Suppressor macrophage treated with lipopolysaccharide for 4 hours (primary cell): ENCODE data around the gene HCFC2.

Experiments used
- DNase-seq: peaks from one replicate; pipeline ENCODE4 v3.0.0-alpha.2; 2020

Gene HCFC2

DNA sequence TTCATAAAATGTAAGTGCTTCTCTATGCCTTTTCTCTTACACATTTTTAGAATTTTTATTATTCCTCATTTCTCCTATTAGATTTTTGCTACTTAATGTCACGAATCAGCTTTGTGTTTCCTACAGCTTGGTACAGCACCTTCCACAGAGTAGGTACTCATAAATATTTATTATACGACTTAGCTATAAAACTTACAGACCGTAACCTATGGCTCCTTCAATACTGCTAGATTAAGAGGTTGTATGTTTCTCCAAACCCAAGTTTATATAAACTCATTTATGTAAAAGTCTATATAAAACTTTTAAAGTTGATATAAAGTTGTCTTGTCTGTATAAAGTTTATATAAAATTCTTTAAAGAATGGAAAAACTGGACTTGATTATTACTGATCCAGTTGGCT lies 62.2 kb downstream of the HCFC2 start:
- no peak for DNase-seq

DNA sequence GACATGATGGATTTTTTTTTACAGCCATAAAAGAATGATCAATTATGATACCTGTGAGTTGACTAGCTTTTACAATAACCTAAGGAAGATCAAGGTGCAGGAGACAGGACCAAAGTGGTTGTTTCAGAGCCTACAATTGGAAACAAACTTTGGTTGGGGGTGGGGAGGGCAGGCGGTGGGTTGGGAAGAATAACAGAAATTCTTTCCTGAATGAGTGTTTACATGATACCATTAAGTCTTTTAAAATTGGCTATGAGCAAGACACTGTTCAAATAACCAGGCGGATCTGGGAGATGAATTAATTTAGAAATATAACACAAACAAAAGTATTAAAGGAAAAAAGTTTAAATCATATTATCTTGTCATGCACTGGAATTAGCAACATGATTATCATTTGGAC lies 66.4 kb downstream of the HCFC2 start:
- no peak for DNase-seq

DNA sequence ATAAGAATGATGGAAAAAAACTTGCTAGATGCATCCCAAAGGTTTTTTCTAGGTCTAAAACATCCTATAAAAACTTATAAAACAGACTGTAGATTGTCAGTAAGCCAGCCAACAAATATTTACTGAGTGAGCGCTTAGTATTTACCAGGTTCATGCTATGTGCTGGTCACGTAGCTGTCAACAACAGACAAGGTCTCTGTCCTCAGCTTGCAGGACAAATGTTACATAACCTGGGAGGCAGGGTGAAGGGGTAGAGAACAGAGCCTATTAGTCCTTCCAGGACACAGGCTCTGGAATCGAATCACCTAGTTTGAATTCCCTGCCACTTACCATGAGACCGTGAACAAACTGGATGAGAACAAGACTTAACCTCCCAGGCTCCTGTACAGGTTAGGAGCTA lies 67.3 kb downstream of the HCFC2 start:
- DNase-seq = no peak

GRCh38 chr12:104132351-104132956 lies 68.1 kb downstream of the HCFC2 start:
- no peak for DNase-seq

- DNase-seq = no peak
These were observed 69.0 kb downstream of the HCFC2 start for GRCh38 chr12:104133321-104133720.

- no peak for DNase-seq
These were observed 69.5 kb downstream of the HCFC2 start for GRCh38 chr12:104133866-104134265.

DNA sequence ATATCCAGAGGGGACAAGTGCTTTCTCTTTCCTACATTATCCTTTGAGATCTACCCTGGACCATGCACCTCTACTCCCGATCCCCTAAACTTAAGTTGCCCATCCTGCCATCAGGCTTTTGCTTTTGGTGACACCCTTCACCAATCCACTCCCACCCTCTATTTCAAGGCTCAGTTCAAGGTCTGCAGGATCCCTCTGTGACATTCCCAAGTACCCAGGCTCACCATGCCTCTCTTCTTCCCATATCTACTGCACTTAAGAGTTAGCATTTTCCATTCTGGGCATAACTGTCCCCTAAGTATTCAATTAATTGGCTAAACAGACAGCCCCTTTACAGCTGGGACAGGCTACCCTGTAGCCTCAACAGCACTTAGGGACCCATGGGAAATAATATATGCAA lies 70.6 kb downstream of the HCFC2 start:
- no peak for DNase-seq

GRCh38 chr12:104136577-104136976 lies 72.2 kb downstream of the HCFC2 start:
- no peak for DNase-seq

GRCh38 chr12:104137001-104137901 lies 72.9 kb downstream of the HCFC2 start:
- DNase-seq = peak; percentile 16

- DNase-seq = peak; percentile 97
These were observed 73.8 kb downstream of the HCFC2 start, which contains the start of gene NFYB for GRCh38 chr12:104137902-104138796. TSS of gene NFYB (minus strand) at chr12:104138210. CDS start at chr12:104135453, 2,757 bp downstream.

GRCh38 chr12:104138797-104139152 lies 74.4 kb downstream of the HCFC2 start:
- no peak for DNase-seq

DNA sequence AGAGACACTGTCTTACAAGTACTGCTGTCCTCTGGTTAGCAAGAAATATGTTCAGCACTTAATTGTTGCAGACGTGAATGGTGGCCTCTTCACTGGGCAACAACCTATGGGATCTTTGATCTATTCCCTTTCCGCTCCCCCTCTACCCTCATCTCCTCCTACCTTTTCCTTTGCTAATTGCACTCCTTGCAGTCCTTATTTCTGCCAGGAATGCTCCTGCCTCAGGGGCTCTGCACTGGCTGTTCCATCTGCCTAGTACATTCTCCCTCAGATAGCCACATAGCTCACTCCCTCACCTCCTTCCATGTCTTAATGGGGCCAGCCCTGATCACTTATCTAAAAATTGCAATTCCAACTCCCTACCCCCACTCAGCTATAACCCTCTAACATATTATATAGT lies 78.2 kb downstream of the HCFC2 start:
- DNase-seq = no peak

GRCh38 chr12:104143002-104143401 lies 78.7 kb downstream of the HCFC2 start:
- no peak for DNase-seq

DNA sequence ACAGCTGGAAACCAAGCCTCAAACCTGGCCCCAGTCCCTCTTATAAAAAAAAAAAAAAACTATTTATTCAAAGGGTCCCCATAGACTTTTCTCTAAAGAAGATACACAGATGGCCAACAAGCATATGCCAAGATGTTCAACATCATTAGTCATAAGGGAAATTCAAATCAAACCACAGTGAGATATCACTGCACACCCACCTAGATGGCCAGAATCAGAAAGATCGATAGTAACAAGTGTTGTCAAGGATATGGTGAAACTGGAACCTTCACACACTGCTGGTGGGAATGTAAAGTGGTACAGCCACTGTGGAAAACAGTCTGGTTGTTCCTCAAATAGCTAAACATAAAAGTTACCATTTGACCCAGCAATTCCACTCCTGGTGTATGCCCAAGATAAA lies 79.6 kb downstream of the HCFC2 start:
- no peak for DNase-seq

- DNase-seq = no peak
These were observed 83.0 kb downstream of the HCFC2 start for GRCh38 chr12:104147346-104147745.

GRCh38 chr12:104150416-104150815 lies 86.1 kb downstream of the HCFC2 start:
- DNase-seq = no peak

- no peak for DNase-seq
These were observed 88.4 kb downstream of the HCFC2 start for GRCh38 chr12:104152685-104153241.

DNA sequence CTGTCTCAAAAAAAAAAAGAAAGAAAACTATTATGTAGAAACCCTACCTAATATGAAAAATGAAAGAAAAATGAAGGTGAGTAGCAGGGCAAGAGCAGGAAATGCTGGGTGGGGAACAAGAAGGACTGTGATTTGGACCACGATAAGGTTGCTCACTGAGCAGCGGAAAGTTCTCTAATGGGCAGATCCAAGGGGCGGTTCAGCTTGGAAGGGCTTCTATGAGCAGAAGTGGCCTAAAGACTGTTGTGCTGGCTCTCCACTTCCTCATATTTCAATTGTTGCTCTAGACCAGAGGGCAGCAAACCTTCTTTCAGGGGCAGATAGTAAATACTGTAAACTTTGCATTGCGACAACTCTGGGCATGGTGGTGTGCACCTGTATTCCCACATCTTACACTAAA lies 90.0 kb downstream of the HCFC2 start:
- peak; percentile 28 for DNase-seq

GRCh38 chr12:104154806-104155205 lies 90.5 kb downstream of the HCFC2 start:
- DNase-seq = no peak
